GM12874 (cell line): ENCODE data around the gene TXNRD1.

ENCODE experiments used
- CTCF ChIP-seq: IDR thresholded peaks from 2 replicates; pipeline ENCODE4 v1.5.1; 2011; ENCODE audit warnings: low read depth, mild to moderate bottlenecking, control low read depth, low read length, moderate library complexity; ENCODE audit not compliant: insufficient read depth

TXNRD1 gene

GRCh38 chr12:104248444-104248843, 32.9 kb downstream of the TXNRD1 start:
- TF ChIP-seq CTCF, result no peak

GRCh38 chr12:104249017-104249416, 33.4 kb downstream of the TXNRD1 start:
- TF ChIP-seq CTCF, result no peak

GRCh38 chr12:104249898-104250297, 34.3 kb downstream of the TXNRD1 start:
- TF ChIP-seq CTCF, result no peak

GRCh38 chr12:104250366-104251125, 35.0 kb downstream of the TXNRD1 start:
- no peak for TF ChIP-seq CTCF

- TF ChIP-seq CTCF, result no peak
Measured at GRCh38 chr12:104257913-104258472, 42.4 kb downstream of the TXNRD1 start.

- TF ChIP-seq CTCF, result no peak
Measured at GRCh38 chr12:104258476-104259067, 43.0 kb downstream of the TXNRD1 start.

GRCh38 chr12:104263026-104263425, 47.4 kb downstream of the TXNRD1 start:
- no peak for TF ChIP-seq CTCF
